ENCODE data around the gene IGSF21.

DNA sequence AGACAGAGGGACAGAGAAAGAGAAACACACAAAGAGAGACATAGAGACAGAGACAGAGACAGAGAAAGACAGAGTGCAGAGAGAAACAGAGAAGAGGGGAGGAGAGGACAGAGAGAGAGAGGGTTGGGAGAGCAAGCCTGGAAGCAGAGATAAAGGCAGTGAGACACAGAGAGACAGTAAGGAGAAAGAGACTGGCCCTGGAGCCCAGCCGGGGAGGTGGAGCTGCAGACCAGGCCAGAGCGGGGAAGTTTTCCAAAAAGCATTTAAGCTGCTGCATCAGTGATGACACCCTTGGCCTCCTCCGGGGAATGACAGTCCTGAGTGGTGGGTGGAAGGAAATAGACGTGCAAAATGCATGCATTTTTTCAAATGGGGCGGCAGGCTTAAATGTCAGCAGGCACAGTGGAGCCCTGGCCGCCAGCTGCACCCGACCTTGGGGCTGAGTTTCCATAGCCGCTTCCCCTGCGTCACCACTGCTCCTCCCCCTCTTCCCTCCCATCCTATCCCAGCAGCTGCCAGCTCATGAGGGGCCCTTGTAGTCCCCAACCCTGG is 277.7 kb downstream of the IGSF21 start:
- TF ChIP-seq, protein P1, sequence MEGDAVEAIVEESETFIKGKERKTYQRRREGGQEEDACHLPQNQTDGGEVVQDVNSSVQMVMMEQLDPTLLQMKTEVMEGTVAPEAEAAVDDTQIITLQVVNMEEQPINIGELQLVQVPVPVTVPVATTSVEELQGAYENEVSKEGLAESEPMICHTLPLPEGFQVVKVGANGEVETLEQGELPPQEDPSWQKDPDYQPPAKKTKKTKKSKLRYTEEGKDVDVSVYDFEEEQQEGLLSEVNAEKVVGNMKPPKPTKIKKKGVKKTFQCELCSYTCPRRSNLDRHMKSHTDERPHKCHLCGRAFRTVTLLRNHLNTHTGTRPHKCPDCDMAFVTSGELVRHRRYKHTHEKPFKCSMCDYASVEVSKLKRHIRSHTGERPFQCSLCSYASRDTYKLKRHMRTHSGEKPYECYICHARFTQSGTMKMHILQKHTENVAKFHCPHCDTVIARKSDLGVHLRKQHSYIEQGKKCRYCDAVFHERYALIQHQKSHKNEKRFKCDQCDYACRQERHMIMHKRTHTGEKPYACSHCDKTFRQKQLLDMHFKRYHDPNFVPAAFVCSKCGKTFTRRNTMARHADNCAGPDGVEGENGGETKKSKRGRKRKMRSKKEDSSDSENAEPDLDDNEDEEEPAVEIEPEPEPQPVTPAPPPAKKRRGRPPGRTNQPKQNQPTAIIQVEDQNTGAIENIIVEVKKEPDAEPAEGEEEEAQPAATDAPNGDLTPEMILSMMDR (IDR thresholded peaks at IDR 0.05; ENCODE audit: low read length), result no peak
- no peak for TF ChIP-seq EZH2 (IDR thresholded peaks at IDR 0.05; ENCODE audit: borderline replicate concordance, low read length)

All from OCI-LY1 (cell line).